Tibial artery (tissue), 4 donors: ENCODE data around the gene THUMPD2.

Source experiments
- DNase-seq, 2 donors: peaks; one replicate each; pipeline ENCODE4 v3.0.0-alpha.2; 2019
- H3K27ac ChIP-seq, 2 donors: fragments of 200-600 bp; sonication (generic) in 1 of 2; 1 replicate in 1 of 2; 2 replicates in 1 of 2; pipeline ENCODE4 v1.5.1; 2018 to 2019; ENCODE audit warnings: mild to moderate bottlenecking in 1 of 2
- H3K27me3 ChIP-seq, 2 donors: fragments of 200-600 bp; sonication (generic) in 1 of 2; one replicate each; pipeline versions ENCODE4 v1.5.1 to v1.6.0; 2016 to 2019
- H3K36me3 ChIP-seq, 3 donors: fragments of 200-600 bp; sonication (generic) in 2 of 3; one replicate each; pipeline ENCODE4 v1.5.1; 2016 to 2019; ENCODE audit warnings: mild to moderate bottlenecking in 2 of 3
- H3K4me1 ChIP-seq, 4 donors: fragments of 200-600 bp; sonication (generic) in 2 of 4; 1 replicate in 3 of 4; 2 replicates in 1 of 4; pipeline ENCODE4 v1.5.1; 2016 to 2019
- H3K4me3 ChIP-seq, 2 donors: fragments of 200-600 bp; sonication (generic) in 1 of 2; 1 replicate in 1 of 2; 2 replicates in 1 of 2; pipeline ENCODE4 v1.5.1; 2018 to 2019; ENCODE audit warnings: mild to moderate bottlenecking in 2 of 2
- H3K9me3 ChIP-seq, 3 donors: fragments of 200-600 bp; sonication (generic) in 1 of 3; one replicate each; pipeline ENCODE4 v1.5.1; 2016 to 2019
- CTCF ChIP-seq, 2 experiments: fragments of 200-600 bp in 1 of 2; fragments of 450-650 bp in 1 of 2; IDR thresholded peaks; one replicate each; pipeline ENCODE4 v1.5.1; 2017 to 2019; ENCODE audit warnings: antibody characterized with exemption in 2 of 2, mild to moderate bottlenecking in 1 of 2, moderate library complexity in 1 of 2
- intact Hi-C: fragments of 100-400 bp; cut with DNase I; formaldehyde crosslinking; loops from one replicate; pipeline ENCODE4 v1.15.0; 2023; ENCODE audit warnings: low total_unique reads

The THUMPD2 gene

GRCh38 chr2:39710807-39711206, 68.3 kb downstream of the THUMPD2 start:
- no peak for DNase-seq
- Histone ChIP-seq H3K4me1 (no peaks in the 10 kb centered on the region), H3K27ac (no peak overlapping the region), H3K9me3 (no peaks in the 10 kb centered on the region), H3K36me3 (no peaks in the 10 kb centered on the region), H3K4me3 (no peak overlapping the region), H3K27me3 (no peaks in the 10 kb centered on the region)
- intact Hi-C loops: no loop called here
- no peak for TF ChIP-seq CTCF (IDR thresholded peaks at IDR 0.05)

- H3K27ac ChIP-seq: no peak overlapping the region
- no peak overlapping the region for H3K4me3 ChIP-seq
- no peak for TF ChIP-seq CTCF (IDR thresholded peaks at IDR 0.05)
- intact Hi-C loops: no loop called here
- no peaks in the 10 kb centered on the region for H3K9me3 ChIP-seq
- H3K27me3 ChIP-seq: no peaks in the 10 kb centered on the region
- H3K4me1 ChIP-seq: no peaks in the 10 kb centered on the region
- no peaks in the 10 kb centered on the region for H3K36me3 ChIP-seq
- no peak for DNase-seq
These were observed 71.1 kb downstream of the THUMPD2 start for GRCh38 chr2:39708003-39708402.

- Histone ChIP-seq H3K4me1 (no peaks in the 10 kb centered on the region), H3K27me3 (no peaks in the 10 kb centered on the region), H3K4me3 (no peak overlapping the region), H3K27ac (no peak overlapping the region), H3K36me3 (no peaks in the 10 kb centered on the region), H3K9me3 (peaks cover 0 to 5% (median 0%) of the 10 kb centered on the region in 3 donors)
- no peak for DNase-seq
- intact Hi-C loops: no loop called here
- no peak for TF ChIP-seq CTCF (IDR thresholded peaks at IDR 0.05)
These were observed 72.1 kb downstream of the THUMPD2 start for GRCh38 chr2:39706945-39707344.

- intact Hi-C loops: no loop called here
- no peaks in the 10 kb centered on the region for H3K4me1 ChIP-seq
- TF ChIP-seq CTCF (IDR thresholded peaks at IDR 0.05): no peak
- no peaks in the 10 kb centered on the region for H3K27me3 ChIP-seq
- no peak overlapping the region for H3K27ac ChIP-seq
- no peak for DNase-seq
- no peak overlapping the region for H3K4me3 ChIP-seq
- no peaks in the 10 kb centered on the region for H3K36me3 ChIP-seq
- H3K9me3 ChIP-seq: peaks cover 0 to 8% (median 0%) of the 10 kb centered on the region in 3 donors
These were observed 72.7 kb downstream of the THUMPD2 start for GRCh38 chr2:39706312-39706711.

- no peak for DNase-seq
- H3K36me3 ChIP-seq: no peaks in the 10 kb centered on the region
- H3K27ac ChIP-seq: no peak overlapping the region
- peaks cover 0 to 15% (median 0%) of the 10 kb centered on the region in 3 donors for H3K9me3 ChIP-seq
- no peaks in the 10 kb centered on the region for H3K27me3 ChIP-seq
- H3K4me1 ChIP-seq: no peaks in the 10 kb centered on the region
- no peak for TF ChIP-seq CTCF (IDR thresholded peaks at IDR 0.05)
- intact Hi-C loops: no loop called here
- no peak overlapping the region for H3K4me3 ChIP-seq
These were observed 73.4 kb downstream of the THUMPD2 start for GRCh38 chr2:39705638-39706037.

GRCh38 chr2:39704540-39704939, 74.5 kb downstream of the THUMPD2 start:
- intact Hi-C loops: no loop called here
- DNase-seq: no peak
- no peak overlapping the region for H3K4me3 ChIP-seq
- no peak overlapping the region for H3K27ac ChIP-seq
- TF ChIP-seq CTCF (IDR thresholded peaks at IDR 0.05): no peak
- no peaks in the 10 kb centered on the region for H3K4me1 ChIP-seq
- peaks cover 0 to 18% (median 0%) of the 10 kb centered on the region in 3 donors for H3K9me3 ChIP-seq
- no peaks in the 10 kb centered on the region for H3K36me3 ChIP-seq
- H3K27me3 ChIP-seq: no peaks in the 10 kb centered on the region
